SH-SY5Y (cell line): Measurements from ENCODE around the gene PAX5.

Experiments
- GATA2 ChIP-seq: IDR thresholded peaks from 2 replicates; pipeline ENCODE4 v1.6.1; 2011; ENCODE audit warnings: mild to moderate bottlenecking, low read depth, low read length
- GATA3 ChIP-seq: IDR thresholded peaks from 2 replicates; pipeline ENCODE4 v1.6.1; 2011; ENCODE audit warnings: low read depth, mild to moderate bottlenecking, low read length, moderate library complexity

GRCh38 chr9:37060833-37061232, 26.8 kb upstream of the PAX5 start:
- no peak for TF ChIP-seq GATA2
- no peak for TF ChIP-seq GATA3
